ENCODE measurements around the gene CDH22.

GRCh38 chr20:46275091-46275490 is 33.2 kb downstream of the CDH22 start:
- no peak for TF ChIP-seq CTCF (IDR thresholded peaks at IDR 0.05)
- TF ChIP-seq EZH2 (IDR thresholded peaks at IDR 0.05): no peak
- TF ChIP-seq EZH2phosphoT487 (IDR thresholded peaks at IDR 0.05): no peak
